Adrenal gland (tissue), 12 donors: Measurements from ENCODE around the gene MRPS24. TPM values are rescaled to one million over a fixed set of nuclear protein-coding genes. Genes with fewer than 3 reads are reported as not detected.

ENCODE experiments used
- DNase-seq, 7 donors: peaks; one replicate each; pipeline ENCODE4 v3.0.0-alpha.2; 2019 to 2020
- H3K27ac ChIP-seq, 5 donors: fragments of 200-600 bp; sonication (generic) in 4 of 5; 1 replicate in 3 of 5; 2 replicates in 2 of 5; pipeline versions ENCODE4 v1.5.1 to v1.8.0; 2016 to 2020; ENCODE audit warnings: mild to moderate bottlenecking in 1 of 5
- H3K27me3 ChIP-seq: fragments of 200-600 bp; 2 replicates; pipeline ENCODE4 v1.8.0; 2021
- H3K36me3 ChIP-seq, 2 donors: fragments of 200-600 bp; replicated peaks in 1 of 2; 1 replicate in 1 of 2; 2 replicates in 1 of 2; pipeline versions ENCODE4 v1.5.1 to v1.8.0; 2018 to 2022
- H3K4me1 ChIP-seq, 2 donors: fragments of 200-600 bp; replicated peaks in 1 of 2; 1 replicate in 1 of 2; 2 replicates in 1 of 2; pipeline versions ENCODE4 v1.5.1 to v1.8.0; 2018 to 2021
- H3K4me3 ChIP-seq, 4 donors: fragments of 200-600 bp; sonication (generic) in 3 of 4; one replicate each; pipeline ENCODE4 v1.5.1; 2016 to 2018
- H3K9me3 ChIP-seq, 3 donors: fragments of 200-600 bp; sonication (generic) in 1 of 3; replicated peaks in 1 of 3; 1 replicate in 2 of 3; 2 replicates in 1 of 3; pipeline versions ENCODE4 v1.5.1 to v1.8.0; 2016 to 2021
- POLR2A ChIP-seq, 2 donors: fragments of 450-650 bp; IDR thresholded peaks; one replicate each; pipeline ENCODE4 v1.6.1; 2017; ENCODE audit warnings: antibody characterized with exemption in 2 of 2, mild to moderate bottlenecking in 2 of 2, moderate library complexity in 1 of 2
- WGBS, 4 donors: extraction: QIAGEN DNeasy Blood & Tissue Kit in 2 of 4; methylation state at CpG; one replicate each; pipeline versions ENCODE4 v1.1.5 to v1.1.7; 2013 to 2017; 5-methylcytosine and 5-hydroxymethylcytosine counted together
- intact Hi-C, 2 donors: fragments of 100-400 bp; cut with DNase I; formaldehyde crosslinking; loops; one replicate each; pipeline versions ENCODE4 v1.14.1 to v1.15.0; 2022 to 2023
- polyA plus RNA-seq, 3 donors: library from polyadenylated mRNA; stranded (reverse); fragments of 200-250 nt in 2 of 3; fragments of 350-450 nt in 1 of 3; fragmentation: Illumina TruSeq in 1 of 3; extraction: RNeasy Lipid Tissue Mini Kit (QIAGEN cat#74804) in 1 of 3; gene quantifications; one replicate each; pipeline ENCODE4 v1.2.3, GENCODE V29; 2013 to 2014
- total RNA-seq, 9 donors: library from RNA; depleted of rRNA in 4 of 9; stranded (reverse); fragments of >200 nt in 4 of 9; fragments of 120-200 nt in 1 of 9; fragmentation: NEBNext Ultra II Directional in 1 of 9; extraction: Animal tissue kit (Norgen Biotek cat#: 25700) in 1 of 9; gene quantifications; one replicate each; pipeline versions ENCODE4 v1.1.0 to v1.2.4, GENCODE V29; 2013 to 2023
- TF ChIP-seq, protein P1 (sequence below), 6 experiments: fragments of 450-650 bp in 4 of 6; fragments of 200-600 bp in 2 of 6; sonication (generic) in 1 of 6; IDR thresholded peaks; 1 replicate in 5 of 6; 2 replicates in 1 of 6; pipeline versions ENCODE4 v1.5.1 to v1.8.0; 2016 to 2021; ENCODE audit warnings: antibody characterized with exemption in 6 of 6, mild to moderate bottlenecking in 2 of 6, moderate library complexity in 1 of 6
- donor health status: healthy with polysubstance abuse.
- donor health status: Bipolar disorder and iron deficiency.
- donor health status: DM: yes; HTN: yes; CAD: no.
- donor health status: DM: no; HTN: no; CAD: no.
- donor health status: DM: no; HTN: no; CAD: no.
- donor health status: DM: yes; HTN: yes; CAD: no.

Gene MRPS24
- total and polyA plus RNA-seq, 12 donors: 72.5 to 356 (median 195) TPM

DNA sequence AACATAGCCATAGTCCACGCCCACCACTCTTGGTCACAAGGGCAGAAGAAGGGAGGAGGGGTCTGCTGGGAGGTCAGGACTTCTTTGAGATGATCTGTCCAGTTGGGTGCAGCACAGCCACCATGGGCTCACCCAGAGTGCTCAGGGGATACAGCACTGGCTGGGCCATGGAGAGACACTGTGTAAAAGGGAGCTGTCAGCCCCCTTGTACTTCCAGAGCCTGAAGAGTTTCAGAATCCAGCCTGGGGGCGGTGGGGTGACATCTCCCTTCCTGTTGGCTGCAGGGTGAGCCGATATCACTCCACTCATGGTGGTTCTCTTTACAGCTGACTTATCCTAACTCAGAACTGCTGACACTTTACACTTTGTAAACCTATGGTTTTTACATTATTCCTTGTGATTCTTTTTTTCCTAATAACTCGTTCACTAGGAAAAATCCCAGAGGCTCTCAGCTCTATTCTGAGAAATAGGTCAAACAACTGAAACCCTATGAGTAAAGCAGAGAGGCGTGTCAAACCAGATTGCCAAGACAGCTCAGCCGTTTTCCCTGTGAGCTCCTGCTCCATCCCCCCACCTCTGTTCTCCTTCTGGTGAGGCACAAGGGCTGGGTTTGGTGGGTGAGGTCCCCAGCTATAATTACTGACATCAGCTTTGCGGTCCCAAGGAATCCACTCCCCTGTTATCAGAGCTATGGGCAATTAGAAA is 3.2 kb upstream of the MRPS24 start:
- Histone ChIP-seq H3K36me3 (peaks cover 0 to 25% of the 10 kb centered on the region in 2 donors), H3K4me1 (peaks cover 39 to 59% of the 10 kb centered on the region in 2 donors), H3K27me3 (no peaks in the 10 kb centered on the region), H3K9me3 (no peaks in the 10 kb centered on the region), H3K4me3 (no peak overlapping the region), H3K27ac (peak overlapping the region; percentile 72 to 99 (median 94))
- WGBS, 4 donors: 17 to 24% (median 19%) methylated on average over 6 to 7 of the region's 7 CpGs
- TF ChIP-seq, protein P1, sequence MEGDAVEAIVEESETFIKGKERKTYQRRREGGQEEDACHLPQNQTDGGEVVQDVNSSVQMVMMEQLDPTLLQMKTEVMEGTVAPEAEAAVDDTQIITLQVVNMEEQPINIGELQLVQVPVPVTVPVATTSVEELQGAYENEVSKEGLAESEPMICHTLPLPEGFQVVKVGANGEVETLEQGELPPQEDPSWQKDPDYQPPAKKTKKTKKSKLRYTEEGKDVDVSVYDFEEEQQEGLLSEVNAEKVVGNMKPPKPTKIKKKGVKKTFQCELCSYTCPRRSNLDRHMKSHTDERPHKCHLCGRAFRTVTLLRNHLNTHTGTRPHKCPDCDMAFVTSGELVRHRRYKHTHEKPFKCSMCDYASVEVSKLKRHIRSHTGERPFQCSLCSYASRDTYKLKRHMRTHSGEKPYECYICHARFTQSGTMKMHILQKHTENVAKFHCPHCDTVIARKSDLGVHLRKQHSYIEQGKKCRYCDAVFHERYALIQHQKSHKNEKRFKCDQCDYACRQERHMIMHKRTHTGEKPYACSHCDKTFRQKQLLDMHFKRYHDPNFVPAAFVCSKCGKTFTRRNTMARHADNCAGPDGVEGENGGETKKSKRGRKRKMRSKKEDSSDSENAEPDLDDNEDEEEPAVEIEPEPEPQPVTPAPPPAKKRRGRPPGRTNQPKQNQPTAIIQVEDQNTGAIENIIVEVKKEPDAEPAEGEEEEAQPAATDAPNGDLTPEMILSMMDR (IDR thresholded peaks at IDR 0.05): no peak
- peak in 1 of 2 donors; percentile 56 for TF ChIP-seq POLR2A (IDR thresholded peaks at IDR 0.05)
- peak; percentile 73 to 91 (median 85) for DNase-seq
- intact Hi-C loops: no loop called here

DNA sequence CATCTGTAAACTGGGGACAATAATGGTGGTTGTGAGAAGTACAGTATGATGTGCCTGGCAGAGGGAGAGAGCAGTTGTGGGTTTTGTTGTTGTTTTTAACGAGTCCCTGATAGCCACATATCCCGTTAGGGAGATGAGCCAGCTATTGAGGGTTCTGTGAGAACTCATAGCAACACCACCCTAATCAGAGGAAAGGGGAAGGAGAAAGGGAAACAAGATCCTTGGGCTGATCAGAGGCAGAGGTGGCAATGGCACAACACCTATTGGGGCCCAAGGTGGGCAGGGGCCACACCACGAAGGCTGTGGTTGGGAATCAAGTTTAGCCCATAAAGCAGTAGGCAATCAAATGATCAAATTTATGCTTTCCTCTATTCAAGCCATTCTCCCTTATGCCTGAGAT is 1.7 kb upstream of the MRPS24 start:
- Histone ChIP-seq H3K27me3 (no peaks in the 10 kb centered on the region), H3K27ac (peak overlapping the region in 4 of 5 donors; percentile 12 to 99 (median 24)), H3K36me3 (peaks cover 0 to 20% of the 10 kb centered on the region in 2 donors), H3K4me3 (no peak overlapping the region), H3K4me1 (peaks cover 30 to 47% of the 10 kb centered on the region in 2 donors), H3K9me3 (no peaks in the 10 kb centered on the region)
- TF ChIP-seq, protein P1 (IDR thresholded peaks at IDR 0.05): no peak
- no peak for TF ChIP-seq POLR2A (IDR thresholded peaks at IDR 0.05)
- intact Hi-C loops: no loop called here
- WGBS, 4 donors: 82 to 95% (median 84%) methylated on average over 3 of the region's 3 CpGs
- DNase-seq: no peak

DNA sequence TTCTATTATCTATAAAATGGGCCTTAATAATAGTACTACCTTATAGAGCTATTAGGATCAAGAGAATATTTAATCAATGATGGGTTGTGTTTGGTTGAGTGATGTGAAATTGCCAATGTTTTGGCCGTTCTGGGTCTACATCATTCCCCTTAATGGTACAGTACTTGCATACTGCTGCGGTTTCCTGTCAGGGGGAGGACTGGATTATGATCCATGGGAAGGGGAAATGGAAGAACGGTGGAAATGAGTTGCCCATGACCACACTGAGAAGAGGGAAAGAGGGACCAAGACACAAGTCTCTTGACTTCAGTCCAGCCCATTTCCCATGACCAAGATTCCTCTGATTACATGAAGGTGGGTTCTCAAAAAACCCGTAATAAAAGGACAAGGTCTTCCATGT is 999 bp upstream of the MRPS24 start:
- intact Hi-C loops: no loop called here
- Histone ChIP-seq H3K27me3 (no peaks in the 10 kb centered on the region), H3K4me3 (no peak overlapping the region), H3K4me1 (peaks cover 30 to 47% of the 10 kb centered on the region in 2 donors), H3K27ac (peak overlapping the region; percentile 90 to 99 (median 96)), H3K9me3 (no peaks in the 10 kb centered on the region), H3K36me3 (peaks cover 0 to 13% of the 10 kb centered on the region in 2 donors)
- TF ChIP-seq, protein P1 (IDR thresholded peaks at IDR 0.05): no peak
- no peak for TF ChIP-seq POLR2A (IDR thresholded peaks at IDR 0.05)
- 83 to 88% (median 87%) methylated on average over 4 of the region's 4 CpGs for WGBS, 4 donors
- no peak for DNase-seq

DNA sequence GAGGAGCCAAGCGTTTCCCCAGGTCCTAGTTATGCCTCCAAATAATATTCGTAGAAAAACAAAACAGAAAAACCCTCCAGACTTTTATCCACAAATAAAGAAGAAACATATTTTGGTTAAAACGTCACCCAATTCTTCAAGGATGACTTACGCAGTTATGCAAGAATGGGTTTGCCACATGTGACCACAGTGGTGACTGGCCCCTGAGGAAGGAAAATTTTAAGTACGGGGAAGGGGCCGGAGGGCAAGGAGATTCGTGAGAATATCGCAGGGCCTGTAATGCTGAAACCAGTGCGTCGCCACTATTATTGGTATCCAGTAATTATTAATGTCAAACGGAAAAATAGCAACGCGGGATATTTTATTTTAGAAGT is 537 bp upstream of the MRPS24 start:
- peak in 6 of 7 donors; percentile 60 to 76 (median 64) for DNase-seq
- intact Hi-C loops: no loop called here

More for the DNA sequence above, 537 bp upstream of the MRPS24 start:
- Histone ChIP-seq H3K4me1 (peaks cover 30 to 47% of the 10 kb centered on the region in 2 donors), H3K9me3 (no peaks in the 10 kb centered on the region), H3K27ac (peak overlapping the region; percentile 90 to 99 (median 96)), H3K27me3 (no peaks in the 10 kb centered on the region), H3K4me3 (peak overlapping the region in 2 of 4 donors; percentile 88 to 98), H3K36me3 (peaks cover 0 to 10% of the 10 kb centered on the region in 2 donors)
- WGBS, 4 donors: 25 to 33% (median 29%) methylated on average over 13 of the region's 13 CpGs
- no peak for TF ChIP-seq POLR2A (IDR thresholded peaks at IDR 0.05)
- TF ChIP-seq, protein P1 (IDR thresholded peaks at IDR 0.05): no peak
